H9 (cell line): ENCODE data around the gene ARNT2. TPM values are rescaled to one million over a fixed set of nuclear protein-coding genes. Genes with fewer than 3 reads are reported as not detected.

ENCODE experiments used
- DNase-seq: peaks from one replicate; pipeline ENCODE4 v3.0.0-alpha.2; 2017
- H2AFZ ChIP-seq: one replicate; pipeline ENCODE4 v1.6.1; 2013; ENCODE audit warnings: mild to moderate bottlenecking, low read length, control low read depth, moderate library complexity
- H2AK5ac ChIP-seq: 2 replicates; pipeline ENCODE4 v1.6.1; 2013; ENCODE audit warnings: low read length, control low read depth, mixed read lengths; ENCODE audit not compliant: insufficient read length
- H2BK120ac ChIP-seq: one replicate; pipeline ENCODE4 v1.6.1; 2013; ENCODE audit warnings: low read depth, mild to moderate bottlenecking, low read length, control low read depth, inconsistent platforms; ENCODE audit not compliant: poor library complexity, severe bottlenecking
- H2BK12ac ChIP-seq: 2 replicates; pipeline ENCODE4 v1.6.1; 2013; ENCODE audit warnings: low read length, control low read depth, mixed read lengths, low read depth; ENCODE audit not compliant: insufficient read length
- H2BK15ac ChIP-seq: 2 replicates; pipeline ENCODE4 v1.6.1; 2013; ENCODE audit warnings: low read depth, low read length, control low read depth
- H2BK20ac ChIP-seq: one replicate; pipeline ENCODE4 v1.6.1; 2013; ENCODE audit warnings: low read depth, mild to moderate bottlenecking, low read length, control low read depth, inconsistent platforms; ENCODE audit not compliant: poor library complexity, severe bottlenecking
- H2BK5ac ChIP-seq: 2 replicates; pipeline ENCODE4 v1.6.1; 2013; ENCODE audit warnings: low read length, control low read depth, mixed read lengths; ENCODE audit not compliant: insufficient read length
- H3K14ac ChIP-seq: 2 replicates; pipeline ENCODE4 v1.6.1; 2013; ENCODE audit warnings: low read length, control low read depth; ENCODE audit not compliant: insufficient read depth
- H3K18ac ChIP-seq: 2 replicates; pipeline ENCODE4 v1.6.1; 2013; ENCODE audit warnings: low read depth, mild to moderate bottlenecking, mixed read lengths, low read length, control low read depth; ENCODE audit not compliant: insufficient read length
- H3K23ac ChIP-seq: 2 replicates; pipeline ENCODE4 v1.6.1; 2013; ENCODE audit warnings: low read length, control low read depth, mixed read lengths, low read depth; ENCODE audit not compliant: insufficient read length
- H3K23me2 ChIP-seq: 2 replicates; pipeline ENCODE4 v1.6.1; 2013; ENCODE audit warnings: low read depth, mild to moderate bottlenecking, mixed read lengths, low read length, control low read depth; ENCODE audit not compliant: insufficient read length, poor library complexity, severe bottlenecking
- H3K27ac ChIP-seq: 2 replicates; pipeline ENCODE4 v1.5.1; 2013; ENCODE audit warnings: low read length, control low read depth, mixed read lengths, low read depth; ENCODE audit not compliant: insufficient read length
- H3K27me3 ChIP-seq: 2 replicates; pipeline ENCODE4 v1.6.1; 2013; ENCODE audit warnings: low read length, control low read depth, inconsistent platforms; ENCODE audit not compliant: insufficient read depth
- H3K4ac ChIP-seq: 2 replicates; pipeline ENCODE4 v1.6.1; 2013; ENCODE audit warnings: low read depth, mild to moderate bottlenecking, control low read depth, inconsistent platforms, low read length, moderate library complexity
- H3K4me1 ChIP-seq: 2 replicates; pipeline ENCODE4 v1.6.1; 2013; ENCODE audit warnings: low read length, control low read depth, inconsistent platforms; ENCODE audit not compliant: insufficient read depth
- H3K4me2 ChIP-seq: 2 replicates; pipeline ENCODE4 v1.6.1; 2013; ENCODE audit warnings: low read length, control low read depth, mixed read lengths; ENCODE audit not compliant: insufficient read length, insufficient read depth
- H3K56ac ChIP-seq: 2 replicates; pipeline ENCODE4 v1.6.1; 2013; ENCODE audit warnings: low read depth, mild to moderate bottlenecking, mixed read lengths, low read length, control low read depth; ENCODE audit not compliant: insufficient read length
- H3K79me1 ChIP-seq: 2 replicates; pipeline ENCODE4 v1.6.1; 2013; ENCODE audit warnings: low read depth, mild to moderate bottlenecking, moderate library complexity, low read length, control low read depth, inconsistent platforms; ENCODE audit not compliant: insufficient read depth, poor library complexity, severe bottlenecking
- H3K79me2 ChIP-seq: 2 replicates; pipeline ENCODE4 v1.6.1; 2013; ENCODE audit warnings: low read length, control low read depth, inconsistent platforms; ENCODE audit not compliant: insufficient read depth
- H3K9ac ChIP-seq: 2 replicates; pipeline ENCODE4 v1.6.1; 2013; ENCODE audit warnings: low read length, control low read depth, mixed read lengths; ENCODE audit not compliant: insufficient read length; ENCODE audit errors: extremely low read depth
- H3K9me3 ChIP-seq: one replicate; pipeline ENCODE4 v1.6.1; 2013; ENCODE audit warnings: low read depth, low read length, inconsistent platforms; ENCODE audit not compliant: control insufficient read depth
- H3T11ph ChIP-seq: one replicate; pipeline ENCODE4 v1.6.1; 2013; ENCODE audit warnings: mild to moderate bottlenecking, low read length, control low read depth, inconsistent platforms
- H4K20me1 ChIP-seq: one replicate; pipeline ENCODE4 v1.6.1; 2013; ENCODE audit not compliant: control insufficient read depth, insufficient read length, insufficient read depth
- H4K5ac ChIP-seq: 2 replicates; pipeline ENCODE4 v1.6.1; 2013; ENCODE audit warnings: low read depth, mild to moderate bottlenecking, mixed read lengths, low read length, control low read depth; ENCODE audit not compliant: insufficient read length
- H4K8ac ChIP-seq: replicated peaks from 2 replicates; pipeline ENCODE4 v1.6.1; 2013; ENCODE audit warnings: low read length, control low read depth, mixed read lengths, low read depth; ENCODE audit not compliant: insufficient read length
- H4K91ac ChIP-seq: 2 replicates; pipeline ENCODE4 v1.6.1; 2013; ENCODE audit warnings: low read depth, mild to moderate bottlenecking, moderate library complexity, mixed read lengths, low read length, control low read depth; ENCODE audit not compliant: insufficient read length
- H3K27ac Mint-ChIP-seq, 3 experiments: 2 replicates in 2 of 3; 3 replicates in 1 of 3; pipeline ENCODE4 v1.8.0; 2020 to 2021; ENCODE audit warnings: mixed read lengths in 3 of 3, mild to moderate bottlenecking in 1 of 3, moderate library complexity in 1 of 3
- H3K27me3 Mint-ChIP-seq: 2 replicates; pipeline ENCODE4 v1.8.0; 2021; ENCODE audit warnings: low read depth, mild to moderate bottlenecking, moderate library complexity, mixed read lengths
- H3K36me3 Mint-ChIP-seq, 3 experiments: 2 replicates in 2 of 3; 3 replicates in 1 of 3; pipeline ENCODE4 v1.8.0; 2020 to 2021; ENCODE audit warnings: low read depth in 3 of 3, mixed read lengths in 3 of 3; ENCODE audit not compliant: insufficient read depth in 1 of 3
- H3K4me1 Mint-ChIP-seq, 2 experiments: 2 replicates each; pipeline ENCODE4 v1.8.0; 2020; ENCODE audit warnings: mixed read lengths in 2 of 2
- H3K4me3 Mint-ChIP-seq, 2 experiments: 2 replicates in 1 of 2; 3 replicates in 1 of 2; pipeline ENCODE4 v1.8.0; 2020 to 2021; ENCODE audit warnings: mild to moderate bottlenecking in 2 of 2, mixed read lengths in 2 of 2, moderate library complexity in 1 of 2
- H3K9me3 Mint-ChIP-seq, 2 experiments: 2 replicates in 1 of 2; 3 replicates in 1 of 2; pipeline ENCODE4 v1.8.0; 2020; ENCODE audit warnings: mild to moderate bottlenecking in 2 of 2, mixed read lengths in 2 of 2, moderate library complexity in 1 of 2
- WGBS: extraction: QIAGEN DNeasy Blood & Tissue Kit; methylation state at CpG from one replicate; pipeline ENCODE4 v1.1.7; 2013; ENCODE audit warnings: missing lambda C conversion rate, low lambda C conversion rate, mixed read lengths; ENCODE audit not compliant: insufficient read length; ENCODE audit errors: extremely low coverage; 5-methylcytosine and 5-hydroxymethylcytosine counted together
- total RNA-seq: library from RNA; stranded (reverse); gene quantifications from 2 replicates; pipeline ENCODE4 v1.2.1, GENCODE V29; 2021
- TF ChIP-seq, protein P1 (sequence below): fragments of 200-600 bp; sonication (generic); conservative IDR thresholded peaks from 3 replicates; pipeline ENCODE4 v1.8.0; 2021; ENCODE audit warnings: antibody characterized with exemption, mild to moderate bottlenecking

The ARNT2 gene
- total RNA-seq, 1 experiment from 2014 or later, result 10.5 TPM

DNA sequence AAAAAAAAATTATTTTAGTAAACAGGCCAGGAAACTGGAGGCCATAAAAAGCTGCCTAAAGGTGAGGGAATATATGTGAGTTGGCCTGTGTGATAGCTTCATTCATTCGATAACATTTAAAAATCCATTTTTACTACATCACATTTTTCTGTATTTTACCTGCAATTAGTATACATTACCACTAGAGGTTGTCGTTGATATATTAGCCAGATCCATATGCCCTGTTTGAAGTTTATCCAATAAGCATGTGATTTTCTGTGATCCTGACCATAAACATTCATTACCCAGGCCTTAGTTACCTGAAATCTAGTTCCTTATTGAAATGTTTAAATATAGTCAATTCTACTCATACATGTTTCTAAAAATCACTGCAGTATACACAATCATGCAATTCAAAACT is 71.4 kb downstream of the ARNT2 start:
- H3K36me3 Mint-ChIP-seq, result peaks cover 29 to 58% (median 31%) of the 10 kb centered on the region in 3 experiments
- WGBS, result no CpG with 5 or more reads among the region's 2 CpGs

More for the DNA sequence above, 71.4 kb downstream of the ARNT2 start:
- H2BK120ac ChIP-seq, result no peak overlapping the region
- no peak overlapping the region for H3K14ac ChIP-seq
- H3K9me3 ChIP-seq, result no peaks in the 10 kb centered on the region
- H2AK5ac ChIP-seq, result no peak overlapping the region
- peaks cover 4% of the 10 kb centered on the region; the same call in 1 of the 2 replicates for H3K4me1 ChIP-seq
- H3K27me3 ChIP-seq, result no peaks in the 10 kb centered on the region
- TF ChIP-seq, protein P1, sequence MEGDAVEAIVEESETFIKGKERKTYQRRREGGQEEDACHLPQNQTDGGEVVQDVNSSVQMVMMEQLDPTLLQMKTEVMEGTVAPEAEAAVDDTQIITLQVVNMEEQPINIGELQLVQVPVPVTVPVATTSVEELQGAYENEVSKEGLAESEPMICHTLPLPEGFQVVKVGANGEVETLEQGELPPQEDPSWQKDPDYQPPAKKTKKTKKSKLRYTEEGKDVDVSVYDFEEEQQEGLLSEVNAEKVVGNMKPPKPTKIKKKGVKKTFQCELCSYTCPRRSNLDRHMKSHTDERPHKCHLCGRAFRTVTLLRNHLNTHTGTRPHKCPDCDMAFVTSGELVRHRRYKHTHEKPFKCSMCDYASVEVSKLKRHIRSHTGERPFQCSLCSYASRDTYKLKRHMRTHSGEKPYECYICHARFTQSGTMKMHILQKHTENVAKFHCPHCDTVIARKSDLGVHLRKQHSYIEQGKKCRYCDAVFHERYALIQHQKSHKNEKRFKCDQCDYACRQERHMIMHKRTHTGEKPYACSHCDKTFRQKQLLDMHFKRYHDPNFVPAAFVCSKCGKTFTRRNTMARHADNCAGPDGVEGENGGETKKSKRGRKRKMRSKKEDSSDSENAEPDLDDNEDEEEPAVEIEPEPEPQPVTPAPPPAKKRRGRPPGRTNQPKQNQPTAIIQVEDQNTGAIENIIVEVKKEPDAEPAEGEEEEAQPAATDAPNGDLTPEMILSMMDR, result peak; percentile 56
- Mint-ChIP-seq H3K4me1 (peaks cover 52 to 54% of the 10 kb centered on the region in 2 experiments), H3K4me3 (no peak overlapping the region), H3K9me3 (peaks cover 16 to 17% of the 10 kb centered on the region in 2 experiments), H3K27ac (no peak overlapping the region), H3K27me3 (no peaks in the 10 kb centered on the region)
- H3K9ac ChIP-seq, result no peak overlapping the region
- no peak overlapping the region for H3K27ac ChIP-seq
- no peak overlapping the region for H4K8ac ChIP-seq
- no peak for DNase-seq
- no peaks in the 10 kb centered on the region for H3K23me2 ChIP-seq
- H4K5ac ChIP-seq, result no peak overlapping the region
- no peak overlapping the region for H3K18ac ChIP-seq
- no peaks in the 10 kb centered on the region for H3K79me2 ChIP-seq
- H2BK12ac ChIP-seq, result no peak overlapping the region
- H3K23ac ChIP-seq, result no peak overlapping the region
- no peaks in the 10 kb centered on the region for H4K20me1 ChIP-seq
- no peak overlapping the region for H3T11ph ChIP-seq
- no peak overlapping the region for H3K4me2 ChIP-seq
- no peak overlapping the region for H2BK5ac ChIP-seq
- no peak overlapping the region for H4K91ac ChIP-seq
- H2BK20ac ChIP-seq, result no peak overlapping the region
- H2BK15ac ChIP-seq, result no peak overlapping the region
- no peaks in the 10 kb centered on the region for H3K79me1 ChIP-seq
- no peak overlapping the region for H3K56ac ChIP-seq
- no peak overlapping the region for H2AFZ ChIP-seq
- no peak overlapping the region for H3K4ac ChIP-seq
